Stimulated activated CD4-positive, alpha-beta T cell treated with anti-CD3 and anti-CD28 coated beads, Interleukin-12 subunit alpha, Interleukin-12 subunit beta, amount 100 ng/mL, for 4 hours (primary cell): Measurements from ENCODE around the gene CELSR2.

Source experiments
- DNase-seq: peaks from one replicate; pipeline ENCODE4 v3.0.0-alpha.2; 2020

The CELSR2 gene

DNA sequence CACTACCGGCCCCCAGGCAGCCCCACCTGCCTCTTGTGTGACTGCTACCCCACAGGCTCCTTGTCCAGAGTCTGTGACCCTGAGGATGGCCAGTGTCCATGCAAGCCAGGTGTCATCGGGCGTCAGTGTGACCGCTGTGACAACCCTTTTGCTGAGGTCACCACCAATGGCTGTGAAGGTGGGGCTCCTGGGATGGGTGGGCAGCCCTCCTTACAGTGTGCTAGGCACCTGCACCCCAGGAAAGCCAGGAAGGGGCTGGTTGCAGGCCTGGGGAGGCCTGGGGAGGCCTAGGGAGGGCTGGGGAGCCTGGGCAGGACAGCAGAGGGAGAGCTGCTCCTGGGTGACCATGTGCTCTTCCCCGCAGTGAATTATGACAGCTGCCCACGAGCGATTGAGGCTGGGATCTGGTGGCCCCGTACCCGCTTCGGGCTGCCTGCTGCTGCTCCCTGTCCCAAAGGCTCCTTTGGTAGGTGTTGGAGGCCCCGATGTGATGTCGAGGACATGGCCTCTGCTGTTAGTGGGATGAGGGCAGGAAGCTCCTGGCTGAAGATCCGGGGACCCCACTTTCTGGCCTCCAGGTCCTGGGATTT lies 16.5 kb downstream of the CELSR2 start:
- DNase-seq = no peak

DNA sequence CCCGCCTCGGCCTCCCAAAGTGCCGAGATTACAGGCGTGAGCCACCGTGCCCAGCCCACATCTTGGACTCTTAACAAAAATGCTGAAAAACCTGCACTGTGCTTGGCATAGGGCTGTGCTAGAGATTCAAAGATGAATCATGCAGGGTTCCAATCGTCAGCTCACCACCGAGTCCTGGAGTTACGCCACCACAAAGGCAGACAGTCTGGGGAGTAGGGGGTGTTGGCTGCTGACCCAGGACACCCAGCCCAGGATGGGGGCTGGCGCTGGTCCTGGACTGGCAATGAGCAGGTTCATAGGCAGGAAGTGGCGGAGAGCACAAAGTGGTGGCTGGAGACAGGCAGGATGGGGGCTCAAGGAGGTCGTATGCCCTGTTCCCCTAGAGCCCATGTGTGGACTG lies 17.6 kb downstream of the CELSR2 start:
- DNase-seq = no peak

DNA sequence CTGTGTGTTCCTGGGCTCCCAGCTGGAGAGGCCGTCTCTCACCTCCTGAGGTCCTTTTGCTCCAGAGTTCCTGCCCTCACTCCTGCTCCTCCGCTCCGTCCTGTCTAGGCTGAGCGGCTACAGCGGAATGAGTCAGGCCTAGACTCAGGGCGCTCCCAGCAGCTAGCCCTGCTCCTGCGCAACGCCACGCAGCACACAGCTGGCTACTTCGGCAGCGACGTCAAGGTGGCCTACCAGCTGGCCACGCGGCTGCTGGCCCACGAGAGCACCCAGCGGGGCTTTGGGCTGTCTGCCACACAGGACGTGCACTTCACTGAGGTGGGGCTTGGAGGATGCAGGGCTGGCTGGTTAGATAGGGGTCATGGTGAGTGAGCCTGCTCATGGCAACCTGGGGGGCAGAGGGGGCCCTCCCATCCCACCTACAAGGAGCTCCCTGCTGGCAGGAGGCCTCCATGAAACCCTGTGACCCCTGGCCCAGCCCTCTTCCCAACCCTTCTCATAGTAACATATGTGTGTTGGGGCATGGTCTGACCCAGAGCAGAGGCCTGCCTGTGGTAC lies 18.5 kb downstream of the CELSR2 start:
- no peak for DNase-seq

- DNase-seq = no peak
Observed at GRCh38 chr1:109268431-109269211, 19.3 kb downstream of the CELSR2 start.

- DNase-seq = no peak
Observed at GRCh38 chr1:109269212-109269980, 20.1 kb downstream of the CELSR2 start.

DNA sequence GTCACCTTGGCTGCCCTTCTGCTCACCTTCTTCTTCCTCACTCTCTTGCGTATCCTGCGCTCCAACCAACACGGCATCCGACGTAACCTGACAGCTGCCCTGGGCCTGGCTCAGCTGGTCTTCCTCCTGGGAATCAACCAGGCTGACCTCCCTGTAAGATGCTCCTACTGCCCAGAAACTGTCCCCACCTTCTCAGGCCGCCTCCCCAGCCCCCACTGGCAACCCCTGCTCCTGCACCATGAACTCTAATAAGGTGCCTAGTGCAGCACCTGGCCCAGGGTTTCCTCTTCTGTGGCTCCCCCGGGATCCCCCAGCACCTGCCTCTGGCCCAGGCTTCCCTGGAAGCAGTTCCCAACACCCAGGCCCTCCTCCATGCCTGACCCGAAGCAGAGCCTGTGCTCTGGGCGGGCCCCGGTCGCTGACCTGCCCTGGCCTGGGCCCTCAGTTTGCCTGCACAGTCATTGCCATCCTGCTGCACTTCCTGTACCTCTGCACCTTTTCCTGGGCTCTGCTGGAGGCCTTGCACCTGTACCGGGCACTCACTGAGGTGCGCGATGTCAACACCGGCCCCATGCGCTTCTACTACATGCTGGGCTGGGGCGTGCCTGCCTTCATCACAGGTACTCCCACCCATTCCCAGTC lies 20.8 kb downstream of the CELSR2 start:
- no peak for DNase-seq

GRCh38 chr1:109270623-109271317 lies 21.4 kb downstream of the CELSR2 start:
- DNase-seq = no peak

- DNase-seq = no peak
Observed at GRCh38 chr1:109271458-109271857, 22.1 kb downstream of the CELSR2 start.

DNA sequence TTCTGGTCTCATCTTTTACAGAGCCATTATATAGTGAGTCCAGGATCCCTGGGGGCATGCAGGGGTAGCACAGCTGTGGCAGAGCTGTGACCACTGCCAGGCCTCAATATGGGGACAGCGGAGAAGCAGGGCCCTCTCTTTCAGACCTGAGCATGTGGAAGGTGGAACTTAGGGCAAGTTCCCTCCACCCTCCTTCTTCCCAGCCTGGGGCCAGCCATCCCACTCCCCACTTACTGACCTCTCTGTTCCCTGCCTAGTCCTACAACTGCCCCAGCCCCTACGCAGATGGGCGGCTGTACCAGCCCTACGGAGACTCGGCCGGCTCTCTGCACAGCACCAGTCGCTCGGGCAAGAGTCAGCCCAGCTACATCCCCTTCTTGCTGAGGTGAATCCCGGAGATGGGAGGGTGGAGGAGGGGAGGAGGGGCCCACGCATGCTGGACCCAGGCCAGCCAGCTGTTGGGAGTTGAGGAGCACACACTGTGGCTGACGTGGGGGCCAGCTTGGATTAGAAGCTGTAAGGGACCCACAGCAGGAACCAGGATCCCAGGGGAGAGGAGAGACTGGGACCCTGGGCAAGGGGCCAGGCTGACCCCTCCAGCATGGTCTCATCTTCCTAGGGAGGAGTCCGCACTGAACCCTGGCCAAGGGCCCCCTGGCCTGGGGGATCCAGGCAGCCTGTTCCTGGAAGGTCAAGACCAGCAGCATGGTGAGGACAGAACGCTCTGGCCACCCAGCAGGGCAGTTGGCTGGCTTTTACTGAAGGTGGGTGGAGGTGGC lies 22.9 kb downstream of the CELSR2 start:
- no peak for DNase-seq

GRCh38 chr1:109272831-109273547 lies 23.6 kb downstream of the CELSR2 start:
- DNase-seq = no peak

DNA sequence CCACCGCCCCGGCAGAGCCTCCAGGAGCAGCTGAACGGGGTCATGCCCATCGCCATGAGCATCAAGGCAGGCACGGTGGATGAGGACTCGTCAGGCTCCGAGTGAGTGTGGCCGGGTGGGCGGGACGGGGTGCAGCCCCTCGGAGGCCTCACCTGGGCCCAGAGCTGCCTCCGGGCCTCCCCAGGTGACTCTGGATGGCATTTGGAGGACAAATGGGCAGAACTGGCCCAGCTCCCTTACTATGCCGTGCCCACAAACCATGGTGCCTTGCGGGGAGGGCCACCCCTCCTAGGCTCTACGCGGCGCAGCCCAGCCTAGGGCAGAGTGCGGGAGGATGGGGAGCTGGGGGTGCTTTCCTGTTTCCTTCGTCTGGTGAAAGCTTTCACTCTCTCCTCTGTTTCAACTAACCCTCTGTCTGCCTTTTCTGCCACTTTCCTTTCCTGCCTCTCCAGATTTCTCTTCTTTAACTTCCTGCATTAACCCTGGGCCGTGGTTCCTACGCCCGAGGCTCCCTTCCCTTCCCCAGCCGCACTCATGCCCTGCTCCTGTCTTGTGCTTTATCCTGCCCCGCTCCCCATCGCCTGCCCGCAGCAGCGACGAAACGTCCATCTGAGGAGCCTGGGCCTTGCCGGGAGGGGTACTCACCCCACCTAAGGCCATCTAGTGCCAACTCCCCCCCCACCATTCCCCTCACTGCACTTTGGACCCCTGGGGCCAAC lies 24.4 kb downstream of the CELSR2 start:
- no peak for DNase-seq

DNA sequence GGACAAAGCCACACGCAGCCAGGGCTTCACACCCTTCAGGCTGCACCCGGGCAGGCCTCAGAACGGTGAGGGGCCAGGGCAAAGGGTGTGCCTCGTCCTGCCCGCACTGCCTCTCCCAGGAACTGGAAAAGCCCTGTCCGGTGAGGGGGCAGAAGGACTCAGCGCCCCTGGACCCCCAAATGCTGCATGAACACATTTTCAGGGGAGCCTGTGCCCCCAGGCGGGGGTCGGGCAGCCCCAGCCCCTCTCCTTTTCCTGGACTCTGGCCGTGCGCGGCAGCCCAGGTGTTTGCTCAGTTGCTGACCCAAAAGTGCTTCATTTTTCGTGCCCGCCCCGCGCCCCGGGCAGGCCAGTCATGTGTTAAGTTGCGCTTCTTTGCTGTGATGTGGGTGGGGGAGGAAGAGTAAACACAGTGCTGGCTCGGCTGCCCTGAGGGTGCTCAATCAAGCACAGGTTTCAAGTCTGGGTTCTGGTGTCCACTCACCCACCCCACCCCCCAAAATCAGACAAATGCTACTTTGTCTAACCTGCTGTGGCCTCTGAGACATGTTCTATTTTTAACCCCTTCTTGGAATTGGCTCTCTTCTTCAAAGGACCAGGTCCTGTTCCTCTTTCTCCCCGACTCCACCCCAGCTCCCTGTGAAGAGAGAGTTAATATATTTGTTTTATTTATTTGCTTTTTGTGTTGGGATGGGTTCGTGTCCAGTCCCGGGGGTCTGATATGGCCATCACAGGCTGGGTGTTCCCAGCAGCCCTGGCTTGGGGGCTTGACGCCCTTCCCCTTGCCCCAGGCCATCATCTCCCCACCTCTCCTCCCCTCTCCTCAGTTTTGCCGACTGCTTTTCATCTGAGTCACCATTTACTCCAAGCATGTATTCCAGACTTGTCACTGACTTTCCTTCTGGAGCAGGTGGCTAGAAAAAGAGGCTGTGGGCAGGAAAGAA lies 25.5 kb downstream of the CELSR2 start:
- DNase-seq = no peak

DNA sequence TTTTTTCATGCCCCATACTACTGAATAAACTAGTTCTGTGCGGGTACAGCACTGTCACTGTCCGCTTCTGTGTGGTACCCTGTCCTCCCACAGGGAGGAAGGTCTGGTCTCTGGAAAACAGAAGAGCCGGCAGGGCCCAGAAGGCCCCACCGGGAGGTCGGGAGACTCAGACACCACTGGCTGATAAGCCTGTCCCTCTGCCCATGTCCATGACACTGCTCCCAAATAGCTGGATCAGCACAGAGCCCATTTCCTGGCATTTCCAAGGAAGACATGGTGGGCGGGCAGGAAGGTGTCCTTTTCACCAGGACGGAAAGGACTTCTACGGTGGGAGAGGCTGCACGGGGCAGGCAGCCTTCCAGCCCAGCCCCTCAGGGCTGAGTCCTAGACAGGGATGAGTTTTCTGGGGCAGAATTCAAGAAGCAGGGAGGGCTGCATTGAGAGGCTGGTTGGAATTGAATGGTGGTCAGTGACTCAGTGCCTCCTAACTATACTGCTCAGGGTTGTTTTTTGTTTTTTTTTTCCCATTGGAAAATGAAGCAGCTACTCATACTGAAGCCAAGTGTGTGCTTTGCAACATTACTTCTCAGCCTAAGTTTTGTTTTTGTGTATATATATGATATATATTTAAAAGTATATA lies 26.5 kb downstream of the CELSR2 start:
- DNase-seq = no peak

DNA sequence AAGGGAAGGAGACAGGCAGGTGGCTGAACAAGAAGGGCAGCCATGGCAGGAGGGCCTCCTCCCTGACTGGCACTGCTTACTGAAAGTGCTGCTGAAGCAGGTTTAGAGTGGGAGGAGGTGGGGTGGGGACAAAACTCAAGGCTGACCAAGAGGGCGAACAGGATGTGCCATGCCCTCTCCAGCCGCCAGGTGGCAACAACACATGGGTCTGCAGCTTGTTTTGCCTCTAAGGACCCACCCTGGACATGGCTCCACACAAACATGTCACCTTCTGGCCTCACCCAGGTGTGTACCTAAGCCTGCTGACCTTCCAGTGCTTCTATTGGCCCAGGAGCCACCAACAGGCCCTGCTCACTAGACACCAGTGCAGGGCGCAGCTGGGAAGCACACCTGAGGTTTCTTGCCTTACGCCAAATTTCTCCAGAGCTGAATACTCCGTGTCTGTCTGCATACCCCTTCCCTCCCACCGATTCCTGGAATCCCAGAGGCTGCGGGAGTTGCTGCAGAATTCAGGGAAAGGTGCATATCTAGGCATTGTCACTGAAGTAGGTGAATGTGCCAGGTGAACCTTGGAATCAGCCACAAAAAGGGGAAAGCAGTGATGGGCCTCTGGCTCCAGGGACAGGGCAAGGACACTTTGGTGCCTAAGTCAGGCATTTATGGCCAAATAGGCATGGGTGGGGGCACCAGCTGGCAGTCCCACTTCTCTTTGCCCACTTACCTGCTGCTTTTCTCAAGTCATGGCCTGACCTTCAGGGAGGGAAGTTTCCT lies 28.3 kb downstream of the CELSR2 start:
- peak; percentile 60 for DNase-seq

- DNase-seq = no peak
Observed at GRCh38 chr1:109279615-109280278, 30.4 kb downstream of the CELSR2 start.

GRCh38 chr1:109280862-109281261 lies 31.5 kb downstream of the CELSR2 start:
- no peak for DNase-seq
